Lung (tissue), 5 donors: Measurements from ENCODE around the gene PPID. TPM values are rescaled to one million over a fixed set of nuclear protein-coding genes. Genes with fewer than 3 reads are reported as not detected.

ENCODE experiments used
- polyA plus RNA-seq, 2 donors: library from polyadenylated mRNA; stranded (reverse); fragments of 200-250 nt; gene quantifications; one replicate each; pipeline ENCODE4 v1.2.1, GENCODE V29; 2013
- small RNA-seq: library from RNA; depleted of rRNA; stranded (forward); fragments of <200 nt; gene quantifications from one replicate; pipeline ENCODE3, GENCODE V24; 2014; ENCODE audit warnings: low replicate concordance
- total RNA-seq, 2 donors: library from RNA; depleted of rRNA in 1 of 2; stranded (reverse); fragments of >200 nt in 1 of 2; gene quantifications; one replicate each; pipeline ENCODE4 v1.2.1, GENCODE V29; 2014 to 2021
- donor health status: Bipolar disorder and iron deficiency.
- donor health status: healthy.
- donor health status: DM: yes; HTN: yes; CAD: no.

The PPID gene
- total and polyA plus RNA-seq, 4 donors: 14.7 to 39.0 (median 21.3) TPM

Small RNAs within 50 kb of the gene (small RNA-seq; reads per million reads assigned to genes)
- not detected for gene RF00012

Other genes starting within 250 kb of the PPID start
- gene RXFP1, start 201.5 kb downstream of the PPID start, total RNA-seq: 10 to 100 TPM in 1 of 2 donors, 1 to 10 TPM in 1; 2.5 to 10.7 TPM
- gene RXFP1, start 201.5 kb downstream of the PPID start, polyA plus RNA-seq: 1 to 10 TPM; 1.5 to 2.8 TPM
- 10 to 100 TPM in 1 of 2 donors, 1 to 10 TPM in 1; 3.5 to 31.3 TPM for gene C4orf46, start 51.5 kb downstream of the PPID start, total RNA-seq
- 1 to 10 TPM; 2.7 to 3.0 TPM for gene C4orf46, start 51.5 kb downstream of the PPID start, polyA plus RNA-seq
- 10 to 100 TPM; 16.0 to 43.8 TPM for gene ETFDH, start 51.1 kb downstream of the PPID start, total RNA-seq
- gene ETFDH, start 51.1 kb downstream of the PPID start, polyA plus RNA-seq: 10 to 100 TPM; 13.6 to 16.9 TPM
- gene FNIP2, start 45.6 kb upstream of the PPID start, total RNA-seq: 100 to 1,000 TPM in 1 of 2 donors, 10 to 100 TPM in 1; 57.4 to 150 TPM
- gene FNIP2, start 45.6 kb upstream of the PPID start, polyA plus RNA-seq: 10 to 100 TPM; 12.1 to 31.7 TPM